ENCODE measurements around the gene LIPN. TPM values are rescaled to one million over a fixed set of nuclear protein-coding genes. Genes with fewer than 3 reads are reported as not detected.

Gene LIPN
- total and polyA plus RNA-seq, 2 of the 8 experiments (the other 6 are each of a cell fraction or from before 2014, with no cell fraction given) = not detected

DNA sequence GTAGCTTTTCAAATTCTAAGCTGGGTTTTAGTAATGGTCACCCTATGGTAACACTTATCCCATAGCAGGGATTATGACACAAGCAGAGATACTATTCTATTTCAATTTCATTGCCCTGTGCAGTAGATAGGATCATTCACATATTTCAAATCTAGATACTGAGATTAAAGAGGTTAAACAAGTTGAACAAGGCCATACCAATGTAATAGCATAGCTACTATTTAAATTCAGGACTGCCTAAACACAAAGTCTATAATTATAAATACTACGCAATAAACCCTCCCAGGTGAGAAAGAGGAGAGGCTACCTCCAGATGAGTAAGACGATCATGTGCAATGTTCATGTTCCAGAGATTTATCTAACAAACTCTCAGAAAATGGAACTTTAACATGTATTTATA lies 43.8 kb downstream of the LIPN start:
- Histone ChIP-seq H3K56ac (replicated peaks; ENCODE audit: insufficient read length, low read depth, low read length) (no peak overlapping the region), H3K36me3 (ENCODE audit: control insufficient read depth in 2 of 4, insufficient read depth in 4 of 4, low read length in 3 of 4) (no peaks in the 10 kb centered on the region), H4K91ac (replicated peaks; ENCODE audit: insufficient read length, low read length) (no peak overlapping the region), H3K79me1 (ENCODE audit: low read depth, low read length) (no peaks in the 10 kb centered on the region), H2BK5ac (ENCODE audit: low read depth, low read length) (no peak overlapping the region), H2AK5ac (ENCODE audit: low read depth, low read length) (no peak overlapping the region), H2BK20ac (ENCODE audit: low read length) (no peak overlapping the region), H4K8ac (ENCODE audit: extremely low read depth, insufficient read depth, low read length) (no peak overlapping the region), H3K27me3 (replicated peaks in 1 of 4; ENCODE audit: control insufficient read depth in 3 of 4, extremely low read depth in 1 of 4, insufficient read depth in 3 of 4, low read length in 3 of 4) (no peaks in the 10 kb centered on the region), H2AFZ (ENCODE audit: low read length) (no peak overlapping the region), H3K23me2 (ENCODE audit: low read depth, low read length) (no peaks in the 10 kb centered on the region), H3K9ac (replicated peaks in 1 of 4; ENCODE audit: extremely low read depth in 1 of 4, low read depth in 3 of 4, low read length in 3 of 4) (no peak overlapping the region), H4K20me1 (replicated peaks in 1 of 2; ENCODE audit: control insufficient read depth in 1 of 2, insufficient read depth in 2 of 2, low read length in 2 of 2) (no peaks in the 10 kb centered on the region), H2BK15ac (ENCODE audit: low read length) (no peak overlapping the region), H3K4me3 (ENCODE audit: extremely low read depth in 1 of 4, insufficient read depth in 2 of 4, low read depth in 3 of 4, low read length in 4 of 4) (no peak overlapping the region), H2BK120ac (replicated peaks; ENCODE audit: low read depth, low read length) (no peak overlapping the region), H3K9me3 (ENCODE audit: insufficient read depth in 2 of 2, low read depth in 1 of 2, low read length in 1 of 2) (no peaks in the 10 kb centered on the region), H3K23ac (ENCODE audit: insufficient read length) (no peak overlapping the region), H2BK12ac (ENCODE audit: low read depth, low read length) (no peak overlapping the region), H3K4me1 (replicated peaks in 1 of 4; ENCODE audit: control insufficient read depth in 3 of 4, insufficient read depth in 4 of 4, low read length in 3 of 4) (peaks cover 0 to 3% (median under 1%) of the 10 kb centered on the region in 4 experiments; a peak in 3 of 7 replicates), H3K4ac (replicated peaks; ENCODE audit: insufficient read length, low read depth, low read length) (no peak overlapping the region), H3K14ac (ENCODE audit: insufficient read length) (no peak overlapping the region), H3K4me2 (ENCODE audit: insufficient read depth in 1 of 2, low read depth in 2 of 2, low read length in 2 of 2) (no peak overlapping the region), H3K79me2 (ENCODE audit: control insufficient read depth in 1 of 2, insufficient read depth in 2 of 2, low read length in 2 of 2) (no peaks in the 10 kb centered on the region), H4K5ac (ENCODE audit: insufficient read length, low read depth, low read length) (no peak overlapping the region), H3K18ac (ENCODE audit: extremely low read depth, low read length) (no peak overlapping the region), H3K27ac (ENCODE audit: low read depth, low read length) (no peak overlapping the region)
- WGBS, 2 experiments (ENCODE audit: extremely low coverage in 1 of 2, insufficient coverage in 1 of 2, insufficient read length in 1 of 2, insufficient replicate concordance in 2 of 2, low coverage in 1 of 2, low lambda C conversion rate in 2 of 2, missing lambda C conversion rate in 1 of 2) = 91% methylated on average over 2 of the region's 2 CpGs; no CpG with 5 or more reads in 1 of the 2 experiments
- FAIRE-seq (no peak), DNase-seq (ENCODE audit: low read depth in 1 of 2, low spot score in 2 of 2) (no peak)
- ChIA-PET CTCF (ENCODE audit: partially characterized antibody) (interaction anchor here (0.6 to 3.1 kb wide), 8 partner anchors 12 to 133 kb away, joined by 3 to 12 read pairs (median 4); no protein-coding TSS in a partner anchor), POLR2A (ENCODE audit: partially characterized antibody) (no interaction called here)
- no peak for TF ChIP-seq RNF2 (IDR thresholded peaks at IDR 0.05; ENCODE audit: borderline replicate concordance, low read depth, low read length, missing control alignments, poor library complexity, severe bottlenecking)
- no peak for TF ChIP-seq CREB1 (IDR thresholded peaks at IDR 0.05)
- no peak for TF ChIP-seq JUN (IDR thresholded peaks at IDR 0.05; ENCODE audit: low read depth, low read length)
- TF ChIP-seq KDM5A (IDR thresholded peaks at IDR 0.05; ENCODE audit: low read length) = no peak
- no peak for TF ChIP-seq TCF12 (IDR thresholded peaks at IDR 0.05; ENCODE audit: low read depth, low read length)
- TF ChIP-seq SP4 (IDR thresholded peaks at IDR 0.05; ENCODE audit: low read length) = no peak
- no peak for TF ChIP-seq NANOG (IDR thresholded peaks at IDR 0.05; ENCODE audit: insufficient read depth, low read depth, low read length, poor library complexity, severe bottlenecking)
- no peak for TF ChIP-seq YY1 (IDR thresholded peaks at IDR 0.05; ENCODE audit: low read depth, low read length)
- no peak for TF ChIP-seq RBBP5 (IDR thresholded peaks at IDR 0.05; ENCODE audit: borderline replicate concordance, low read depth, low read length)
- TF ChIP-seq MAFK (IDR thresholded peaks at IDR 0.05; ENCODE audit: low read depth, low read length) = no peak
- no peak for TF ChIP-seq NRF1 (IDR thresholded peaks at IDR 0.05; ENCODE audit: low read depth, low read length)
- TF ChIP-seq, protein P1, sequence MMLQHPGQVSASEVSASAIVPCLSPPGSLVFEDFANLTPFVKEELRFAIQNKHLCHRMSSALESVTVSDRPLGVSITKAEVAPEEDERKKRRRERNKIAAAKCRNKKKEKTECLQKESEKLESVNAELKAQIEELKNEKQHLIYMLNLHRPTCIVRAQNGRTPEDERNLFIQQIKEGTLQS (IDR thresholded peaks at IDR 0.05; ENCODE audit: insufficient read depth, low read depth, low read length) = no peak
- no peak for TF ChIP-seq KDM4A (IDR thresholded peaks at IDR 0.05; ENCODE audit: low read depth, low read length, severe bottlenecking)
- TF ChIP-seq RXRA (IDR thresholded peaks at IDR 0.05; ENCODE audit: insufficient read depth, low read depth, low read length) = no peak
- TF ChIP-seq SP1 (IDR thresholded peaks at IDR 0.05; ENCODE audit: low read depth, low read length) = no peak
